GM18517 (cell line): ENCODE measurements around the gene CFAP61.

Experiments
- ATAC-seq: cut with Tn5 transposase; IDR thresholded peaks from one replicate; pipeline ENCODE4 v1.9.1; 2021; ENCODE audit warnings: mild to moderate bottlenecking, moderate library complexity; ENCODE audit not compliant: unreplicated experiment

The CFAP61 gene

GRCh38 chr20:20265210-20265609 lies 212.9 kb downstream of the CFAP61 start:
- ATAC-seq, result no peak

GRCh38 chr20:20266552-20266951 lies 214.2 kb downstream of the CFAP61 start:
- no peak for ATAC-seq

GRCh38 chr20:20267685-20268370 lies 215.5 kb downstream of the CFAP61 start:
- ATAC-seq, result no peak

GRCh38 chr20:20271271-20271670 lies 218.9 kb downstream of the CFAP61 start:
- no peak for ATAC-seq

- ATAC-seq, result no peak
Observed at GRCh38 chr20:20272686-20273085, 220.4 kb downstream of the CFAP61 start.

- ATAC-seq, result no peak
Observed at GRCh38 chr20:20273286-20273685, 221.0 kb downstream of the CFAP61 start.

GRCh38 chr20:20274821-20275220 lies 222.5 kb downstream of the CFAP61 start:
- no peak for ATAC-seq

GRCh38 chr20:20275636-20276035 lies 223.3 kb downstream of the CFAP61 start:
- ATAC-seq, result no peak

GRCh38 chr20:20276811-20277530 lies 224.6 kb downstream of the CFAP61 start:
- no peak for ATAC-seq

- no peak for ATAC-seq
Observed at GRCh38 chr20:20277894-20278335, 225.6 kb downstream of the CFAP61 start.

- ATAC-seq, result no peak
Observed at GRCh38 chr20:20286061-20286460, 233.7 kb downstream of the CFAP61 start.

GRCh38 chr20:20289331-20289730 lies 237.0 kb downstream of the CFAP61 start:
- no peak for ATAC-seq

- no peak for ATAC-seq
Observed at GRCh38 chr20:20292472-20292871, 240.1 kb downstream of the CFAP61 start.

- ATAC-seq, result no peak
Observed at GRCh38 chr20:20293141-20293540, 240.8 kb downstream of the CFAP61 start.

GRCh38 chr20:20293691-20294385 lies 241.5 kb downstream of the CFAP61 start:
- no peak for ATAC-seq

- ATAC-seq, result no peak
Observed at GRCh38 chr20:20295621-20296498, 243.5 kb downstream of the CFAP61 start.

GRCh38 chr20:20297181-20297580 lies 244.8 kb downstream of the CFAP61 start:
- no peak for ATAC-seq

- ATAC-seq, result no peak
Observed at GRCh38 chr20:20297752-20298151, 245.4 kb downstream of the CFAP61 start.

- no peak for ATAC-seq
Observed at GRCh38 chr20:20299904-20300303, 247.6 kb downstream of the CFAP61 start.

GRCh38 chr20:20303320-20303719 lies 251.0 kb downstream of the CFAP61 start:
- no peak for ATAC-seq

- ATAC-seq, result no peak
Observed at GRCh38 chr20:20303742-20304141, 251.4 kb downstream of the CFAP61 start.
